Naive thymus-derived CD4-positive, alpha-beta T cell (primary cell): ENCODE results near the gene PPFIBP1. TPM values are rescaled to one million over a fixed set of nuclear protein-coding genes. Genes with fewer than 3 reads are reported as not detected.
A peak's percentile ranks its signal among the peaks of the same experiment; 100 is the strongest.

Experiments used
- ATAC-seq: fragments of 150-1000 bp; cut with Tn5 transposase; 2 replicates; pipeline ENCODE4 v1.10.0; 2021; ENCODE audit warnings: mild to moderate bottlenecking, moderate library complexity
- CTCF ChIA-PET: fragments of 350-600 bp; sonication (Branson Sonifier 250); formaldehyde crosslinking; loops from one replicate; lab custom pipeline; 2021; ENCODE audit warnings: antibody characterized with exemption; lab: Charles Lee
- POLR2A ChIA-PET: fragments of 350-600 bp; sonication (Branson Sonifier 250); formaldehyde crosslinking; loops from one replicate; lab custom pipeline; 2021; ENCODE audit warnings: antibody characterized with exemption, inconsistent platforms; lab: Charles Lee
- DNase-seq, 9 donors: peaks; one replicate each; pipeline versions ENCODE4 v3.0.0 to v3.0.0-alpha.2; 2020 to 2022; ENCODE audit warnings: mixed read lengths in 1 of 9
- H3K27ac ChIP-seq: one replicate; pipeline ENCODE4 v1.7.0; 2013; ENCODE audit warnings: mild to moderate bottlenecking, low read depth, low read length, moderate library complexity
- H3K27me3 ChIP-seq, 2 donors: one replicate each; pipeline ENCODE4 v1.7.0; 2013; ENCODE audit warnings: low read length in 2 of 2, mild to moderate bottlenecking in 2 of 2, moderate library complexity in 2 of 2; ENCODE audit not compliant: control insufficient read depth in 2 of 2, insufficient read depth in 2 of 2
- H3K36me3 ChIP-seq, 3 experiments: 1 replicate in 2 of 3; 2 replicates in 1 of 3; pipeline ENCODE4 v1.7.0; 2013; ENCODE audit warnings: low read length in 3 of 3, mild to moderate bottlenecking in 3 of 3, moderate library complexity in 1 of 3; ENCODE audit not compliant: insufficient read depth in 3 of 3, control insufficient read depth in 2 of 3
- H3K4me1 ChIP-seq, 2 donors: one replicate each; pipeline ENCODE4 v1.7.0; 2013; ENCODE audit warnings: low read length in 2 of 2, mild to moderate bottlenecking in 2 of 2, moderate library complexity in 1 of 2; ENCODE audit not compliant: control insufficient read depth in 2 of 2, insufficient read depth in 2 of 2
- H3K4me3 ChIP-seq: 2 replicates; pipeline ENCODE4 v1.7.0; 2013; ENCODE audit warnings: mild to moderate bottlenecking, low read length
- H3K9me3 ChIP-seq, 3 experiments: 1 replicate in 2 of 3; 2 replicates in 1 of 3; pipeline ENCODE4 v1.7.0; 2013; ENCODE audit warnings: low read length in 3 of 3; ENCODE audit not compliant: control insufficient read depth in 2 of 3
- H3K27ac Mint-ChIP-seq, 9 donors: one replicate each; pipeline ENCODE4 v1.8.0; 2020 to 2022; ENCODE audit warnings: mixed read lengths in 9 of 9, mild to moderate bottlenecking in 8 of 9, moderate library complexity in 5 of 9, inconsistent platforms in 2 of 9
- H3K27me3 Mint-ChIP-seq, 5 donors: one replicate each; pipeline ENCODE4 v1.8.0; 2021 to 2022; ENCODE audit warnings: mixed read lengths in 5 of 5, mild to moderate bottlenecking in 1 of 5
- H3K36me3 Mint-ChIP-seq, 5 donors: one replicate each; pipeline ENCODE4 v1.8.0; 2020 to 2022; ENCODE audit warnings: mixed read lengths in 5 of 5, mild to moderate bottlenecking in 3 of 5, inconsistent platforms in 1 of 5
- H3K4me1 Mint-ChIP-seq, 7 donors: one replicate each; pipeline ENCODE4 v1.8.0; 2020 to 2022; ENCODE audit warnings: mixed read lengths in 7 of 7, mild to moderate bottlenecking in 3 of 7, inconsistent platforms in 1 of 7
- H3K4me3 Mint-ChIP-seq, 10 donors: one replicate each; pipeline ENCODE4 v1.8.0; 2020 to 2022; ENCODE audit warnings: mild to moderate bottlenecking in 10 of 10, mixed read lengths in 10 of 10, moderate library complexity in 6 of 10, inconsistent platforms in 2 of 10
- H3K9me3 Mint-ChIP-seq, 11 donors: one replicate each; pipeline ENCODE4 v1.8.0; 2020 to 2022; ENCODE audit warnings: mixed read lengths in 11 of 11, mild to moderate bottlenecking in 4 of 11, inconsistent platforms in 1 of 11, moderate library complexity in 1 of 11
- intact Hi-C, 2 donors: fragments of 100-400 bp; cut with micrococcal nuclease; formaldehyde crosslinking; loops; one replicate each; pipeline ENCODE4 v1.15.1; 2023
- polyA plus RNA-seq, 2 donors: library from polyadenylated mRNA; unstranded; fragments of 300-500 nt; fragmentation: Illumina TruSeq; gene quantifications; one replicate each; pipeline ENCODE4 v1.2.3, GENCODE V29; 2021
- total RNA-seq, 6 experiments: library from RNA in 5 of 6; stranded (reverse) in 5 of 6; gene quantifications; 1 replicate in 5 of 6; 2 replicates in 1 of 6; pipeline ENCODE4 v1.2.3 and lab custom pipeline; 2021 to 2026

PPFIBP1 gene
- total and polyA plus RNA-seq, 7 experiments from 2014 or later: 2.7 to 29.2 (median 5.3) TPM

DNA sequence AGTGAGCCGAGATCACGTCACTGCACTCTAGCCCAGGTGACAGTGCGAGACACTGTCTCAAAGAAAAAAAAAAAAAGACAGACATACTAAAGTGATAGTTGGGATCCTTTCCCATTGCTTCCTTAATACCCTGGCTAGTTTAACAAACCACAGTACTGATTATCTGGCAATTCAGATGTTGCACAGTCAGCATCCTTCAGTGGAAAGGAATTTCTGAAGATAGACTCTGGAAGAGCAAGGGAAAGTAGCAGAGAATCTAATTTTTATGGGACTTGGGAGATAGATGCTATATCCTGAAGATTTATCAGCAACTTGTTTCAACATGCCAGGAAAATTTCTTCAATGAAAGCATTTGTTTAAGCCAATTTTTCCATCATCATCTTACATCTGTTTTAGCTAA, 6.5 kb upstream of the PPFIBP1 start:
- H3K27me3 Mint-ChIP-seq: peaks cover 10 to 41% (median 15%) of the 10 kb centered on the region in 5 donors
- intact Hi-C loops: no loop called here

DNA sequence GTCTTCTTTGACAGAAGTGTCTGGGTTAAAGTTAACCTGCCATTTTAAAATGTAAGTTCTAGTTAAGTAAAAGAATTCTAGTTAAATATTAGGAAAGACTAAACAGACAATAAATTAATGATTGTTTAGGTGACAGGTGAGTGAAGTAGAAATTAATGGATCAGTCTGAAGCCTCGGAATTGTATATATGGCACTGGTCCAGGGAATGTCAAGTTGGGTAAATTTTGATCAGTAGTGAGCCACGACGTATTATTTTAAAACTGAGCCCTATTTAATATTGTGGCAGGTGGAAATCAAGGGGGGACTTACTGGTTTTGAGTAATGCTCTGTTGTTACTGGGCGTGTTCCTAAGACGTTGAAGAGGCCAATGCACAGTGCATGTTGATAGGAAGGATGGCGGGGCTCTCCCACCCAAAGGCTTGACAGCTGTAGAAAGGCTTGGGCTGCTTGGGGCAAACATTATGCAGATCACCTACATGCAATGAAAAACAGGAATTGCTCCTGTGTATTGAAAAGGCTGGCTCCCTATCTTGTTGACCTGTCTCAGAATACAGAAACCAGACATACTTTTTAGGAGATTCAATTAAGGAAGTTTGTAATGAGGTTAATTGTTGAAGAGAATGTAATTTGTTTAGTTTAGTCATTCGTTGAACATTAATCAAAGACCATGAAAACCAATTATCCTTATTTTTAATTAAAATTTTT, 5.9 kb upstream of the PPFIBP1 start:
- peaks cover 0 to 9% (median 0%) of the 10 kb centered on the region in 5 donors for H3K36me3 Mint-ChIP-seq
- H3K36me3 ChIP-seq: no peaks in the 10 kb centered on the region
- DNase-seq: no peak
- ChIA-PET POLR2A (no interaction called here), CTCF (no interaction called here)
- H3K4me1 Mint-ChIP-seq: peaks cover 3 to 19% (median 11%) of the 10 kb centered on the region in 7 donors
- H3K27me3 Mint-ChIP-seq: peaks cover 10 to 41% (median 15%) of the 10 kb centered on the region in 5 donors
- intact Hi-C loops: no loop called here
- H3K4me1 ChIP-seq: peaks cover 2 to 4% of the 10 kb centered on the region in 2 donors
- H3K9me3 ChIP-seq: no peaks in the 10 kb centered on the region
- ATAC-seq: no peak
- no peak overlapping the region for H3K27ac Mint-ChIP-seq
- H3K9me3 Mint-ChIP-seq: peaks cover 0 to 2% (median 0%) of the 10 kb centered on the region in 11 donors
- no peaks in the 10 kb centered on the region for H3K27me3 ChIP-seq
- no peak overlapping the region for H3K4me3 Mint-ChIP-seq
- H3K27ac ChIP-seq: no peak overlapping the region
- H3K4me3 ChIP-seq: no peak overlapping the region

More for the DNA sequence above, 6.5 kb upstream of the PPFIBP1 start:
- Histone ChIP-seq H3K9me3 (no peaks in the 10 kb centered on the region), H3K36me3 (no peaks in the 10 kb centered on the region), H3K4me3 (no peak overlapping the region), H3K27me3 (no peaks in the 10 kb centered on the region), H3K4me1 (no peaks in the 10 kb centered on the region), H3K27ac (no peak overlapping the region)
- Mint-ChIP-seq H3K27ac (no peak overlapping the region), H3K9me3 (peaks cover 0 to 2% (median 0%) of the 10 kb centered on the region in 11 donors), H3K36me3 (peaks cover 0 to 9% (median 0%) of the 10 kb centered on the region in 5 donors), H3K4me3 (no peak overlapping the region), H3K4me1 (peaks cover 3 to 14% (median 7%) of the 10 kb centered on the region in 7 donors)
- POLR2A ChIA-PET: no interaction called here
- no peak for DNase-seq
- CTCF ChIA-PET: no interaction called here
- ATAC-seq: no peak

DNA sequence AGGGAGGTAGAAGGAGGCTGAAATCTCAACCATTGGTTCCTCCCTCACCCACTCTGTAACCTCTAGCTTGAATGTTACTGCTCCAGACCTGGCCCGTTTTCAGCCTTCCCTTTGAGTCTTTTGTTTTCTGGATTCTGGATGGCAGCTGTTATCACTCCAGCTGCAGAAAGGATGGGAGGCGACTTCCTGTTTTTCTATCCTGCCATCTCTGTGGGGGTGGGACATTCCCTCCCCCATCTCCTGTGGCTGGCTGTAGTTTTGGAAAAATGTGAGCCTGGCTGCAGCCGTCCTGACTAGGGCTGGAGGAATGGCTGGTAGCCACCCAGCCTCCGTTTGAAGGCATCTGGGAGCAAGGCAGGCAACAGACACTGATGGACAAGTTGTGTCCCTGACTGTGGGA, 2.9 kb upstream of the PPFIBP1 start:
- Mint-ChIP-seq H3K36me3 (peaks cover 0 to 6% (median 0%) of the 10 kb centered on the region in 5 donors), H3K9me3 (peaks cover 0 to 2% (median 0%) of the 10 kb centered on the region in 11 donors), H3K27ac (peak overlapping the region in 4 of 9 donors; percentile 3 to 94 (median 43)), H3K27me3 (peaks cover 10 to 49% (median 15%) of the 10 kb centered on the region in 5 donors), H3K4me3 (no peak overlapping the region), H3K4me1 (peaks cover 12 to 42% (median 28%) of the 10 kb centered on the region in 7 donors)
- no peak for ATAC-seq
- ChIA-PET CTCF (no interaction called here), POLR2A (no interaction called here)
- no peaks in the 10 kb centered on the region for H3K36me3 ChIP-seq
- H3K4me1 ChIP-seq: peaks cover 5 to 7% of the 10 kb centered on the region in 2 donors
- H3K4me3 ChIP-seq: no peak overlapping the region
- H3K27ac ChIP-seq: no peak overlapping the region
- no peaks in the 10 kb centered on the region for H3K9me3 ChIP-seq
- no peak for DNase-seq
- no peaks in the 10 kb centered on the region for H3K27me3 ChIP-seq
- intact Hi-C loops: loop anchor here (5.0 to 10.0 kb wide), 11 partner anchors 114 to 1406 kb away; partner anchors contain the start of genes KLHL42 (in 2 of the 2), MANSC4 (in 2 of the 2), BMAL2 (in 1 of the 2) and CCDC91 (in 1 of the 2)

DNA sequence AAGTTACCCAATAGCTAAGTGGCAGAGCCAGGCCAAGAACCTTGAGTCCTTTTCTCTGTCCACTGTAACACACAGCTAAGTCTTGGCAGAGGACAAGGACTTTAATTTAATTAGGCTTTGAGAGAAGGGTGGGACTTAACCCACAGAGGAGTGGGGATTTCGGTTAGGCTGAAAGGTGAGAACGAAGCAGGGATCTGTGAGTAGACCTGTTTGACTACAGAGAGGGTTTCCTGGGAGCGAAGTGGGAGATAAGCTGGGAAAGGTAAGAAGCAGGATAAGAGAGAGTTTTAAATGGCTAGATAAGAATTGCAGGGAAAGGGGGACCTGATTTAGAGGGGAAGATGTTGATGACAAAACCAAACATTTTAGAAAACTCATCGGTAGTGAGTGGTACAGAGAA, 2.0 kb upstream of the PPFIBP1 start:
- Mint-ChIP-seq H3K9me3 (no peaks in the 10 kb centered on the region), H3K27ac (peak overlapping the region in 7 of 9 donors; percentile 0 to 99 (median 66)), H3K4me3 (peak overlapping the region in 8 of 10 donors; percentile 3 to 96 (median 22)), H3K4me1 (peaks cover 12 to 43% (median 28%) of the 10 kb centered on the region in 7 donors), H3K36me3 (peaks cover 0 to 6% (median 0%) of the 10 kb centered on the region in 5 donors), H3K27me3 (peaks cover 6 to 45% (median 9%) of the 10 kb centered on the region in 5 donors)
- peaks cover 5 to 7% of the 10 kb centered on the region in 2 donors for H3K4me1 ChIP-seq
- H3K4me3 ChIP-seq: no peak overlapping the region
- ChIA-PET POLR2A (no interaction called here), CTCF (no interaction called here)
- no peak overlapping the region for H3K27ac ChIP-seq
- DNase-seq: no peak
- H3K27me3 ChIP-seq: no peaks in the 10 kb centered on the region
- ATAC-seq: no peak
- H3K36me3 ChIP-seq: no peaks in the 10 kb centered on the region
- no peaks in the 10 kb centered on the region for H3K9me3 ChIP-seq
- intact Hi-C loops: loop anchor here (5.0 to 10.0 kb wide), 11 partner anchors 113 to 1407 kb away; partner anchors contain the start of genes KLHL42 (in 2 of the 2), MANSC4 (in 2 of the 2), BMAL2 (in 1 of the 2) and CCDC91 (in 1 of the 2)

GRCh38 chr12:27523305-27523641, 733 bp upstream of the PPFIBP1 start:
- Mint-ChIP-seq H3K27ac (peak overlapping the region; percentile 89 to 99 (median 98)), H3K4me3 (peak overlapping the region; percentile 95 to 99 (median 98)), H3K9me3 (no peaks in the 10 kb centered on the region), H3K27me3 (peaks cover under 1 to 40% (median 7%) of the 10 kb centered on the region in 5 donors), H3K36me3 (peaks cover 0 to 6% (median 0%) of the 10 kb centered on the region in 5 donors), H3K4me1 (peaks cover 12 to 43% (median 28%) of the 10 kb centered on the region in 7 donors)
- DNase-seq (peak in 1 of 9 donors; percentile 8), ATAC-seq (peak; percentile 7)
- H3K9me3 ChIP-seq: no peaks in the 10 kb centered on the region
- ChIA-PET CTCF (interaction anchor here (0.6 kb wide), 1 partner anchor 217 kb away, joined by 4 read pairs; no protein-coding TSS in a partner anchor), POLR2A (interaction anchor here (0.6 to 1.7 kb wide), 4 partner anchors 9 to 1532 kb away, joined by 3 to 7 read pairs (median 6); partner anchors contain the start of gene MED21)
- intact Hi-C loops: loop anchor here (1.0 to 10.0 kb wide), 13 partner anchors 25 to 1858 kb away; partner anchors contain the start of genes KLHL42 (in 2 of the 2), MANSC4 (in 2 of the 2), BMAL2 (in 1 of the 2) and CCDC91 (in 1 of the 2)
- peaks cover 5 to 7% of the 10 kb centered on the region in 2 donors for H3K4me1 ChIP-seq
- H3K27me3 ChIP-seq: no peaks in the 10 kb centered on the region
- no peaks in the 10 kb centered on the region for H3K36me3 ChIP-seq
- H3K4me3 ChIP-seq: peak overlapping the region; percentile 78
- peak overlapping the region; percentile 82 for H3K27ac ChIP-seq

GRCh38 chr12:27524494-27524835, 459 bp downstream of the PPFIBP1 start:
- H3K36me3 ChIP-seq: no peaks in the 10 kb centered on the region
- peak overlapping the region; percentile 82 for H3K27ac ChIP-seq
- peaks cover 0 to 36% (median 3%) of the 10 kb centered on the region in 5 donors for H3K27me3 Mint-ChIP-seq
- POLR2A ChIA-PET: interaction anchor here (0.8 to 1.7 kb wide), 2 partner anchors 8 to 181 kb away, joined by 3 to 7 read pairs; no protein-coding TSS in a partner anchor
- no peaks in the 10 kb centered on the region for H3K9me3 ChIP-seq
- CTCF ChIA-PET: interaction anchor here (0.6 kb wide), 1 partner anchor 1805 kb away, joined by 3 read pairs; no protein-coding TSS in a partner anchor
- peak overlapping the region in 7 of 9 donors; percentile 18 to 99 (median 96) for H3K27ac Mint-ChIP-seq
- H3K4me3 Mint-ChIP-seq: peak overlapping the region; percentile 95 to 99 (median 98)
- no peaks in the 10 kb centered on the region for H3K27me3 ChIP-seq
- peaks cover 5 to 7% of the 10 kb centered on the region in 2 donors for H3K4me1 ChIP-seq
- no peaks in the 10 kb centered on the region for H3K9me3 Mint-ChIP-seq
- H3K4me3 ChIP-seq: peak overlapping the region; percentile 78
- ATAC-seq: no peak
- peaks cover 12 to 43% (median 28%) of the 10 kb centered on the region in 7 donors for H3K4me1 Mint-ChIP-seq
- intact Hi-C loops: loop anchor here (1.0 to 10.0 kb wide), 19 partner anchors 10 to 1410 kb away; partner anchors contain the start of genes CCDC91 (in 2 of the 2), FGFR1OP2 (in 2 of the 2), ITPR2 (in 2 of the 2) and KLHL42 (in 2 of the 2)
- H3K36me3 Mint-ChIP-seq: peaks cover 0 to 6% (median 0%) of the 10 kb centered on the region in 5 donors
- no peak for DNase-seq
